Neural crest cell (in vitro differentiated cells): ENCODE data around the gene SUPT6H. TPM values are rescaled to one million over a fixed set of nuclear protein-coding genes. Genes with fewer than 3 reads are reported as not detected.
A peak's percentile ranks its signal among the peaks of the same experiment; 100 is the strongest.

ENCODE experiments used
- DNase-seq: peaks from one replicate; pipeline ENCODE4 v3.0.0; 2021; ENCODE audit warnings: low read depth, mixed read lengths, low spot score
- H3K27ac Mint-ChIP-seq: one replicate; pipeline ENCODE4 v1.8.0; 2021; ENCODE audit warnings: mild to moderate bottlenecking, mixed read lengths; ENCODE audit not compliant: unreplicated experiment
- H3K27me3 Mint-ChIP-seq: 2 replicates; pipeline ENCODE4 v1.8.0; 2021; ENCODE audit warnings: low read depth, mild to moderate bottlenecking, mixed read lengths
- H3K36me3 Mint-ChIP-seq: 2 replicates; pipeline ENCODE4 v1.8.0; 2021; ENCODE audit warnings: low read depth, mild to moderate bottlenecking, mixed read lengths
- H3K4me1 Mint-ChIP-seq: 2 replicates; pipeline ENCODE4 v1.8.0; 2021; ENCODE audit warnings: mixed read lengths
- H3K4me3 Mint-ChIP-seq: one replicate; pipeline ENCODE4 v1.8.0; 2021; ENCODE audit warnings: mild to moderate bottlenecking, mixed read lengths
- H3K9me3 Mint-ChIP-seq: 2 replicates; pipeline ENCODE4 v1.8.0; 2021; ENCODE audit warnings: mixed read lengths
- total RNA-seq: library from RNA; stranded (reverse); gene quantifications from 2 replicates; pipeline ENCODE4 v1.2.1, GENCODE V29; 2021
- TF ChIP-seq, protein P1 (sequence below): fragments of 200-600 bp; sonication (generic); conservative IDR thresholded peaks from 2 replicates; pipeline ENCODE4 v1.5.0; 2021; ENCODE audit warnings: antibody characterized with exemption, mild to moderate bottlenecking

The SUPT6H gene
- total RNA-seq, 1 donor from 2014 or later: 70.0 TPM

DNA sequence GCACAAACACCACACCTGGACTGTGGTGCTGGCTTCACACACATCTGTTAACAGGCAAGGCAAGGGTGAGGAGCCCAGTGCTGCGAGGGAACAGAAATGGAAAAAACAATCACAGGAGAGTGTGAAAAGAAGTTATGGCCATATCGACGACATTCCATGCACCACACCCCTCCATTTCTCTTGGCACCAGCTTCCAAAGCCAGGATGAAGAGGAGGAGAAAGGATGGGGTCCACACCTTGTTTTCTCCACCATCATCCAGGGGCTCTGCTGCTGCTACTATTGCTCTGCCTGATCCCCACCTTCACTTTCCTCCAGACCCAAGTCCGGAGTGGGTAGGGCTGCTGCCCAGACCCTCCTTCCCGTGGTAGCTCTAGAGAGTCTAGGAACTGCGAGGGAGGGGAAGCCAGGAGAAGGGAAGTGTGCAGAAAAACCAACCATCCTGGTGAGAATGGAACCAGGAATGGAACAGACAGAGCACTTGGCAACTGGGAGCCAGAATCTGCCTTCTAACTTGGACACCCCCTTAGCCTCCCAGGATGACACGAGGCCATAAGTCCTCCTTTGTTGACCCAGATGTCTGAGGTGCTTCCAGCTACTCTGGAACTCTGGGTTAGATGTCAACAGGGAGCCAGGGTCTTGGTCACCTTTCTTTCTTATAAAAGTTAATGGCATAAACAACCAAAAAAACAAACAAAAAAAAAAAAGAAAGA lies 50.9 kb downstream of the SUPT6H start:
- TF ChIP-seq, protein P1, sequence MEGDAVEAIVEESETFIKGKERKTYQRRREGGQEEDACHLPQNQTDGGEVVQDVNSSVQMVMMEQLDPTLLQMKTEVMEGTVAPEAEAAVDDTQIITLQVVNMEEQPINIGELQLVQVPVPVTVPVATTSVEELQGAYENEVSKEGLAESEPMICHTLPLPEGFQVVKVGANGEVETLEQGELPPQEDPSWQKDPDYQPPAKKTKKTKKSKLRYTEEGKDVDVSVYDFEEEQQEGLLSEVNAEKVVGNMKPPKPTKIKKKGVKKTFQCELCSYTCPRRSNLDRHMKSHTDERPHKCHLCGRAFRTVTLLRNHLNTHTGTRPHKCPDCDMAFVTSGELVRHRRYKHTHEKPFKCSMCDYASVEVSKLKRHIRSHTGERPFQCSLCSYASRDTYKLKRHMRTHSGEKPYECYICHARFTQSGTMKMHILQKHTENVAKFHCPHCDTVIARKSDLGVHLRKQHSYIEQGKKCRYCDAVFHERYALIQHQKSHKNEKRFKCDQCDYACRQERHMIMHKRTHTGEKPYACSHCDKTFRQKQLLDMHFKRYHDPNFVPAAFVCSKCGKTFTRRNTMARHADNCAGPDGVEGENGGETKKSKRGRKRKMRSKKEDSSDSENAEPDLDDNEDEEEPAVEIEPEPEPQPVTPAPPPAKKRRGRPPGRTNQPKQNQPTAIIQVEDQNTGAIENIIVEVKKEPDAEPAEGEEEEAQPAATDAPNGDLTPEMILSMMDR: no peak
- H3K27me3 Mint-ChIP-seq: no peaks in the 10 kb centered on the region
- no peaks in the 10 kb centered on the region for H3K9me3 Mint-ChIP-seq
- no peak for DNase-seq
- peaks cover 37% of the 10 kb centered on the region for H3K4me1 Mint-ChIP-seq
- peak overlapping the region; percentile 96 for H3K4me3 Mint-ChIP-seq
- no peak overlapping the region for H3K27ac Mint-ChIP-seq
- peaks cover 16% of the 10 kb centered on the region for H3K36me3 Mint-ChIP-seq

DNA sequence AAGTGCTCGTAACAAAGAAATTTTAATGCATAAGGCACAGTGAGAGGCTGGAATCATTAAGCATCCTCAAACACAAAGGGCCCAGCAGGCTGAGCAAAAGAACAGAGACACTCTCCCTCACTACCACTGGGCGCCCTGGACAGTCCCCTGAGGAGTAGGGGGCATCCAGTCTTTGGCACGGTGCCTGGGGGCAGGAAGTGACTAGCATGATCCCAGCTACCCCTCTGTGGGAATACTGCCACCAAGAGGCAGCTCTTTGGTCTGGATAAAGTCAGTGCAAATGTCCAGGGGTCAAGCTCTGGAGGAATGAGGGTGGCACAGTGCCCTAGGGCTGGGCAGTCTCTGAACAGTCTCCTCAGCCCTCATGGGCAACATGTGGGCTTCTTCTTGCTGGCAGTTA lies 52.3 kb downstream of the SUPT6H start:
- Mint-ChIP-seq H3K36me3 (peaks cover 16% of the 10 kb centered on the region), H3K27me3 (peaks cover under 1% of the 10 kb centered on the region), H3K4me3 (peak overlapping the region; percentile 87), H3K27ac (peak overlapping the region; percentile 78), H3K9me3 (no peaks in the 10 kb centered on the region), H3K4me1 (peaks cover 48% of the 10 kb centered on the region)
- DNase-seq: no peak
- TF ChIP-seq, protein P1: no peak

DNA sequence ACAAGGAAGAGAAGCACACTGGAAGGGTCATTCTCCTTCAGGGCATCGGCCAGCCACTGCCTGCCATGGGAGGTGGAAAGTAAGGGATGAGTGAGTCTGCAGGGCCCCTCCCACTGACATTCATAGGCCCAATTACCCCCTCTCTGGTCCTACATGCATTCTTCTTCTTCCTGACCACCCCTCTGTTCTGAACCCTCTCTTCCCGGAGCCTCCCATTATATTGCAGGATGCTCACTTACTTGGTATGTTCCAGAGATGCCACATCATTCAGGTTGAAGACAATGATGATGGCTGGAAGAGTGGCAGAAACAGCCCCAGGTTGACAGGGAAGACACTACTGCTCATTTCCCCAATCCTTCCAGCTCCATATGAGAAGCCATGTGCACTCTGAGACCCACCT lies 53.2 kb downstream of the SUPT6H start:
- Mint-ChIP-seq H3K4me1 (peaks cover 57% of the 10 kb centered on the region), H3K27ac (no peak overlapping the region), H3K36me3 (peaks cover 21% of the 10 kb centered on the region), H3K9me3 (no peaks in the 10 kb centered on the region), H3K27me3 (peaks cover 8% of the 10 kb centered on the region), H3K4me3 (peak overlapping the region; percentile 87)
- no peak for DNase-seq
- TF ChIP-seq, protein P1: no peak

DNA sequence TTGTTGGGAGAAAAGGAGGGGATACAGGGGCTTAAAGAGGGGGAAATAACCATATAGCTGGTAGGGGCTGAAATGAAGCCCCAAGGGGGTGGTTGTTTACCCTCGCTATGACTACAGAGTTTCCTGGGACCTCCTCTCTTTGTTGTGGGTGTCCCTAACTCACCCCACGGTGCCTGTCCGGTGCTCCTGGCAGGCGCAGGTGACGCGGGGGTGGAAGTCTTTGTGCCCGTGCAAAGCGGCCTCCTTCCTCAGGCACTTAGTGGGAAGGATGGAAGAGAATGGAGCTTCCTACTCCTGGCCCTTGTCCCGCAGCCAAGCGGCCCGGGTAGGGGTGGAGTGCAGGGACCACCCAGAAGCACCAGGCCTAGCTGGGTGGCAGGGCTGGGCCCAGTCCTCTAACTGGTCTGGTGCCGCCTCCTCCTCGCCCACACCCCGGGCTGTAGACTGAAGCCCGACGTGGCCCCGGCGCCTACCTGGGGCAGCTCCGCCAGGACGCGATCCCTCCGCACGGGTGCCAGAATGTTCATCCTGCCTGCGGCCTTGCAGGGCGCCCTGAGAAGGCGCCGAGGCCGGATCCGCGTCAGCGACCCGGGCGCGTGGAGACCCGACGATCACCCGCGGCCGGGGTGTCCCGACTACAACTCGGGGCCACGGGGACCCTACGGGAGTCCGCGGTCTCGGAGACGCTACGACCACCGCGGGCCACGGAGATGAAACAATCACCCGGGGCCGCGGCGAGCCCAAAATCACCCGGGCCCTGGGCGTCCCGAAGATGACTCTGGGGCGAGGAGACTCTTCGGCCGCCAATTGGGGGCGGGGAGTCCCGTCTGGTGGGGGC lies 55.0 kb downstream of the SUPT6H start:
- H3K4me1 Mint-ChIP-seq: peaks cover 61% of the 10 kb centered on the region

DNA sequence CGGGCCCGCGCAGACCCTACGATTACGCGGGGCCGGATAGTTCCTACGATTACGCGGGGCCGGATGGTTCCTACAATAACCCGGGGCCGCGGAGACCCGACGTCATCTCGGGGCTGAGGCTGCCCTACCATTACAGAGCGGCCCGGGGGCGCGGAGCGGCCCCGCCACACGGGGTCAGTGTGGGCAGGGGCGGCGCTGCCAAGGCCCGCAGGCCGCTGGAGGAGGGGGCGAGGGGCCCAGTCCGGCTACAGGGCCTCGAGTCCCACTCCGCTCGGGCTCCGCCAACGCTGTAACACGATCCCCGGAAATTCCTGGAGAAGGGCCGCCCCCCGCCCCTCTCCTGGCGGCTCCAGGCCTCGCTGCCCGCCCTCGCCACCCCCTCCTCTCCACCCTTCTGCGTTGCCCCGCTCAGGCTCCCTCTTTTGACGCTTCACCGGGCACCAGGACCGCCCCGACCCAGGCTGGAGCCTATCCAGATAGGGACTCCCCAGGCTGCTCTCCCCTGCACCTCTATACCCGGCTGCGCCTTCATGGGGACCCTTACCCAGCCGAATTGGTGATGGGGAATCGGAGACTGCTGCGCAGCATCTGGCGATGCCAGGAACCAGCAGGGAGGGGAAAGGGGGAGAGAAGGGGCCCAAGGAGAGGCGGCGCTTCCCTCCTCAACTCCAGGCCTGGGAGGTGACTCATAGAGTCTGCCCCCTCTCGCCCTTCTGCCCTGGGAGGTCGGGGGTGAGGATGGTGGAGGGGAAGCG lies 55.8 kb downstream of the SUPT6H start, which contains the start of gene RAB34:
TSS of gene RAB34 (minus strand) at position 291 of the 755 bp plus-strand sequence. CDS start 602 bp downstream, outside the sequence.
- Mint-ChIP-seq H3K27ac (peak within 1 kb of the TSS; percentile 98), H3K4me1 (peaks cover 60% of the 10 kb centered on the region), H3K9me3 (no peaks in the 10 kb centered on the region), H3K36me3 (peaks cover 30% of the 10 kb centered on the region), H3K4me3 (peak within 1 kb of the TSS; percentile 87), H3K27me3 (peaks cover 8% of the 10 kb centered on the region)
- peak; percentile 73 for DNase-seq
- TF ChIP-seq, protein P1: peak; percentile 60

More for the DNA sequence above, 55.0 kb downstream of the SUPT6H start:
- Mint-ChIP-seq H3K27ac (peak overlapping the region; percentile 93), H3K27me3 (peaks cover 8% of the 10 kb centered on the region), H3K36me3 (peaks cover 33% of the 10 kb centered on the region), H3K4me3 (peak overlapping the region; percentile 87), H3K9me3 (no peaks in the 10 kb centered on the region)
- TF ChIP-seq, protein P1: no peak
- DNase-seq: peak; percentile 32
